OCI-LY7 (cell line): ENCODE measurements around the gene HSF2. TPM values are rescaled to one million over a fixed set of nuclear protein-coding genes. Genes with fewer than 3 reads are reported as not detected.

Experiments
- BruUV-seq: library from RNA; stranded (reverse); fragments of 400-500 nt; replicated peaks from 2 replicates; lab custom pipeline; 2021; lab: Mats Ljungman, UMichigan
- CTCF ChIA-PET: fragments of 300-600 bp; sonication (Branson Sonifier 250); formaldehyde crosslinking; loops from one replicate; lab custom pipeline; 2022; ENCODE audit warnings: antibody characterized with exemption; ENCODE audit not compliant: unreplicated experiment; lab: Charles Lee
- POLR2A ChIA-PET: fragments of 300-600 bp; sonication (Branson Sonifier 250); formaldehyde crosslinking; loops from one replicate; lab custom pipeline; 2022; ENCODE audit warnings: antibody characterized with exemption; lab: Charles Lee
- DNase-seq: peaks from one replicate; pipeline ENCODE4 v3.0.0-alpha.2; 2015; ENCODE audit warnings: low spot score
- H2AFZ ChIP-seq: fragments of 200-600 bp; sonication (generic), shearing (Covaris generic); 2 replicates; pipeline ENCODE4 v1.6.1; 2014; ENCODE audit warnings: mild to moderate bottlenecking, antibody characterized with exemption, low read length, moderate library complexity
- H3K27ac ChIP-seq: fragments of 200-600 bp; sonication (generic); 2 replicates; pipeline ENCODE4 v1.5.1; 2014; ENCODE audit warnings: mixed run types, low read depth, mild to moderate bottlenecking, moderate library complexity, low read length, inconsistent platforms; ENCODE audit not compliant: poor library complexity, severe bottlenecking
- H3K36me3 ChIP-seq: fragments of 200-600 bp; sonication (generic); 2 replicates; pipeline ENCODE4 v1.6.1; 2014; ENCODE audit warnings: mild to moderate bottlenecking, antibody characterized with exemption, low read length, moderate library complexity, mixed read lengths; ENCODE audit not compliant: insufficient read depth
- H3K4me1 ChIP-seq: fragments of 200-600 bp; sonication (generic); 2 replicates; pipeline ENCODE4 v1.5.1; 2014; ENCODE audit warnings: mild to moderate bottlenecking, low read length; ENCODE audit not compliant: insufficient read depth, poor library complexity, severe bottlenecking
- H3K4me2 ChIP-seq: fragments of 200-600 bp; sonication (generic); 2 replicates; pipeline ENCODE4 v1.6.1; 2014; ENCODE audit warnings: mild to moderate bottlenecking, low read length
- H3K4me3 ChIP-seq: fragments of 200-600 bp; sonication (generic); 2 replicates; pipeline ENCODE4 v1.5.1; 2014; ENCODE audit warnings: mild to moderate bottlenecking, low read depth, low read length; ENCODE audit not compliant: poor library complexity, severe bottlenecking
- H3K79me2 ChIP-seq: fragments of 200-600 bp; sonication (generic); 2 replicates; pipeline ENCODE4 v1.6.1; 2016; ENCODE audit warnings: low read depth, mild to moderate bottlenecking, low read length, moderate library complexity, mixed read lengths; ENCODE audit not compliant: insufficient read depth
- H3K9me2 ChIP-seq: fragments of 200-600 bp; sonication (generic); 2 replicates; pipeline ENCODE4 v1.6.1; 2016; ENCODE audit warnings: mild to moderate bottlenecking, low read length, mixed read lengths; ENCODE audit not compliant: insufficient read depth
- H3K9me3 ChIP-seq: fragments of 200-600 bp; sonication (generic); 2 replicates; pipeline ENCODE4 v1.6.1; 2014; ENCODE audit warnings: mild to moderate bottlenecking, mixed run types, low read length, mixed read lengths
- H4K20me1 ChIP-seq: fragments of 200-600 bp; sonication (generic); 2 replicates; pipeline ENCODE4 v1.6.1; 2014; ENCODE audit warnings: mild to moderate bottlenecking, antibody characterized with exemption, low read length, moderate library complexity, mixed read lengths; ENCODE audit not compliant: insufficient read depth
- EZH2phosphoT487 ChIP-seq: fragments of 200-600 bp; sonication (generic); IDR thresholded peaks from 2 replicates; pipeline ENCODE4 v1.6.1; 2018; ENCODE audit warnings: low read depth, borderline replicate concordance, mild to moderate bottlenecking, mixed run types, antibody characterized with exemption, low read length, moderate library complexity, mixed read lengths
- intact Hi-C: fragments of 100-400 bp; cut with micrococcal nuclease; formaldehyde crosslinking; loops from one replicate; pipeline ENCODE4 v1.10.0; 2022; ENCODE audit not compliant: unreplicated experiment
- total RNA-seq, 2 experiments: library from RNA; depleted of rRNA in 1 of 2; stranded (reverse); fragments of >200 nt in 1 of 2; shearing (Covaris generic) in 1 of 2; gene quantifications; 2 replicates each; pipeline ENCODE4 v1.2.3, GENCODE V29; 2014 to 2022
- TF ChIP-seq, protein P1 (sequence below): fragments of 200-600 bp; sonication (generic); conservative IDR thresholded peaks from 2 replicates; pipeline ENCODE4 v1.5.1; 2014; ENCODE audit warnings: mild to moderate bottlenecking, antibody characterized with exemption, low read length, moderate library complexity, mixed read lengths

The HSF2 gene
- total RNA-seq, 2 experiments from 2014 or later: 12.1 to 29.6 TPM

DNA sequence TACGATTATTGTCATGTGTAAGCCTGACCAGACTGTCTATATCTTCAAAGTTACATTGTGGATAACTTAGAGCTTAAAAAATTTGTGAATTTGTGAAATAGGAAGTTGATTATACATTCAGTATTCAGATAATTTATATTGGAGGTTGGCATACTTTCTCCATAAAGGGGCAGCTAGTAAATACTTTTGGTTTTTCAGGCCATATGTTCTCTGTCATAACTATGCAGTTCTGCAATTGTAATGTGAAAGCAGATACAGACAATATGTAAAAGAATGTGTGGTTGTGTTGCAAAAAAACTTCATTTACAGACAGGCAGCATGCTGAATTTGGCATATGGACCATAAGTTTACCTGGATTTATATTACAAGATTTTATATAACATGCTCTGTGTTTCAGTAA lies 29.3 kb downstream of the HSF2 start:
- H3K79me2 ChIP-seq: no peaks in the 10 kb centered on the region
- intact Hi-C loops: no loop called here
- TF ChIP-seq EZH2phosphoT487: no peak
- TF ChIP-seq, protein P1, sequence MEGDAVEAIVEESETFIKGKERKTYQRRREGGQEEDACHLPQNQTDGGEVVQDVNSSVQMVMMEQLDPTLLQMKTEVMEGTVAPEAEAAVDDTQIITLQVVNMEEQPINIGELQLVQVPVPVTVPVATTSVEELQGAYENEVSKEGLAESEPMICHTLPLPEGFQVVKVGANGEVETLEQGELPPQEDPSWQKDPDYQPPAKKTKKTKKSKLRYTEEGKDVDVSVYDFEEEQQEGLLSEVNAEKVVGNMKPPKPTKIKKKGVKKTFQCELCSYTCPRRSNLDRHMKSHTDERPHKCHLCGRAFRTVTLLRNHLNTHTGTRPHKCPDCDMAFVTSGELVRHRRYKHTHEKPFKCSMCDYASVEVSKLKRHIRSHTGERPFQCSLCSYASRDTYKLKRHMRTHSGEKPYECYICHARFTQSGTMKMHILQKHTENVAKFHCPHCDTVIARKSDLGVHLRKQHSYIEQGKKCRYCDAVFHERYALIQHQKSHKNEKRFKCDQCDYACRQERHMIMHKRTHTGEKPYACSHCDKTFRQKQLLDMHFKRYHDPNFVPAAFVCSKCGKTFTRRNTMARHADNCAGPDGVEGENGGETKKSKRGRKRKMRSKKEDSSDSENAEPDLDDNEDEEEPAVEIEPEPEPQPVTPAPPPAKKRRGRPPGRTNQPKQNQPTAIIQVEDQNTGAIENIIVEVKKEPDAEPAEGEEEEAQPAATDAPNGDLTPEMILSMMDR: no peak

DNA sequence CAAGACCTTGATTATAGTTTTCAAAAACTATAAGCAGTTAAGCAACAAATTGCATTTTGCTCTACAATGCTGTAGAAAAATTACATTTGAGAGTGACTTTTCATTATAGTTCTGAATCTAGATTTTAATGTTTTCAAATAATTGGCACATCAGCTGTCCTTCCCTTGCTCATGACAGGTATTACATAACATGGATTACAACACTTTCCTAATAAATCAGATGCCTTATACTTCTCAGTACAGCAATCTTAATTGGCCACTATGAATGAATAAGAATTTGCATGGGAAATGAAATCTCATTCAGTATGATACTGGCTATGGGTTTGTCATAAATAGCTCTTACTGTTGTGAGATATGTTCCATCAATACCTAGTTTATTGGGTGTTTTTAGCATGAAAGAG lies 29.9 kb downstream of the HSF2 start:
- no peaks in the 10 kb centered on the region for H3K9me2 ChIP-seq
- H3K4me1 ChIP-seq: no peaks in the 10 kb centered on the region
- ChIA-PET CTCF (no interaction called here), POLR2A (no interaction called here)
- H3K36me3 ChIP-seq: peaks cover 95% of the 10 kb centered on the region
- no TSS peak for BruUV-seq
- intact Hi-C loops: no loop called here
- no peaks in the 10 kb centered on the region for H3K79me2 ChIP-seq
- H2AFZ ChIP-seq: no peak overlapping the region
- H4K20me1 ChIP-seq: 0 out of 2 replicates have a peak, but pooled peaks cover 4% of the 10 kb centered on the region
- DNase-seq: no peak
- H3K9me3 ChIP-seq: no peaks in the 10 kb centered on the region
- no peak overlapping the region for H3K4me3 ChIP-seq
- TF ChIP-seq, protein P1: no peak
- TF ChIP-seq EZH2phosphoT487: no peak
- H3K27ac ChIP-seq: no peak overlapping the region
- no peak overlapping the region for H3K4me2 ChIP-seq

More for the DNA sequence above, 29.3 kb downstream of the HSF2 start:
- no peaks in the 10 kb centered on the region for H3K4me1 ChIP-seq
- no peaks in the 10 kb centered on the region for H3K9me3 ChIP-seq
- no peaks in the 10 kb centered on the region for H3K9me2 ChIP-seq
- CTCF ChIA-PET: no interaction called here
- no peak overlapping the region for H3K27ac ChIP-seq
- no TSS peak for BruUV-seq
- no peak overlapping the region for H3K4me3 ChIP-seq
- 0 out of 2 replicates have a peak, but pooled peaks cover 4% of the 10 kb centered on the region for H4K20me1 ChIP-seq
- POLR2A ChIA-PET: interaction anchor here (0.8 kb wide), 1 partner anchor 780 kb away, joined by 3 read pairs; no protein-coding TSS in a partner anchor
- H3K36me3 ChIP-seq: peaks cover 95% of the 10 kb centered on the region
- H3K4me2 ChIP-seq: no peak overlapping the region
- no peak overlapping the region for H2AFZ ChIP-seq
- DNase-seq: no peak

DNA sequence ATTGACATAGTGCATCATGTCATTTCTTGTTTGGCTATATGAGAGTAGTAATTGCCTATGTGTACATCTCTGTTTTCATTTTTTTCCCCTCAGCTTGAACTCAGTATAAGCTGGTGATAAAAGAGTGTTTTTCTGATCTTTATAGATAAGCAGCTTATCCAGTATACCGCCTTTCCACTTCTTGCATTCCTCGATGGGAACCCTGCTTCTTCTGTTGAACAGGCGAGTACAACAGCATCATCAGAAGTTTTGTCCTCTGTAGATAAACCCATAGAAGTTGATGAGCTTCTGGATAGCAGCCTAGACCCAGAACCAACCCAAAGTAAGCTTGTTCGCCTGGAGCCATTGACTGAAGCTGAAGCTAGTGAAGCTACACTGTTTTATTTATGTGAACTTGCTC lies 32.3 kb downstream of the HSF2 start:
- H3K9me3 ChIP-seq: no peaks in the 10 kb centered on the region
- no peaks in the 10 kb centered on the region for H4K20me1 ChIP-seq
- DNase-seq: no peak
- H3K4me3 ChIP-seq: no peak overlapping the region
- ChIA-PET POLR2A (interaction anchor here (1.0 to 1.6 kb wide), 4 partner anchors 14 to 26 kb away, joined by 3 to 7 read pairs (median 5); no protein-coding TSS in a partner anchor), CTCF (no interaction called here)
- H3K9me2 ChIP-seq: no peaks in the 10 kb centered on the region
- no TSS peak for BruUV-seq
- H3K27ac ChIP-seq: no peak overlapping the region
- H3K36me3 ChIP-seq: peaks cover 88% of the 10 kb centered on the region
- no peak overlapping the region for H2AFZ ChIP-seq
- H3K79me2 ChIP-seq: no peaks in the 10 kb centered on the region
- no peak for TF ChIP-seq EZH2phosphoT487
- TF ChIP-seq, protein P1: no peak
- no peaks in the 10 kb centered on the region for H3K4me1 ChIP-seq
- H3K4me2 ChIP-seq: no peak overlapping the region
- intact Hi-C loops: no loop called here
